GM12864 (cell line): ENCODE data around the gene FARSB.

Experiments
- DNase-seq: peaks from one replicate; pipeline ENCODE4 v3.0.0-alpha.2; 2011; ENCODE audit warnings: low read depth
- H3K4me3 ChIP-seq: 2 replicates; pipeline ENCODE4 v1.5.1; 2011; ENCODE audit warnings: mild to moderate bottlenecking, low read depth, low read length, control low read depth
- CTCF ChIP-seq: IDR thresholded peaks from 2 replicates; pipeline ENCODE4 v1.5.1; 2011; ENCODE audit warnings: low read depth, mild to moderate bottlenecking, moderate library complexity, low read length, control low read depth, inconsistent platforms; ENCODE audit errors: missing control alignments

Gene FARSB

GRCh38 chr2:222646008-222646407, 9.9 kb downstream of the FARSB start:
- TF ChIP-seq CTCF, result no peak
- no peak for DNase-seq
- no peak overlapping the region for H3K4me3 ChIP-seq

GRCh38 chr2:222643134-222643533, 12.8 kb downstream of the FARSB start:
- TF ChIP-seq CTCF, result no peak
- H3K4me3 ChIP-seq, result no peak overlapping the region
- no peak for DNase-seq

DNA sequence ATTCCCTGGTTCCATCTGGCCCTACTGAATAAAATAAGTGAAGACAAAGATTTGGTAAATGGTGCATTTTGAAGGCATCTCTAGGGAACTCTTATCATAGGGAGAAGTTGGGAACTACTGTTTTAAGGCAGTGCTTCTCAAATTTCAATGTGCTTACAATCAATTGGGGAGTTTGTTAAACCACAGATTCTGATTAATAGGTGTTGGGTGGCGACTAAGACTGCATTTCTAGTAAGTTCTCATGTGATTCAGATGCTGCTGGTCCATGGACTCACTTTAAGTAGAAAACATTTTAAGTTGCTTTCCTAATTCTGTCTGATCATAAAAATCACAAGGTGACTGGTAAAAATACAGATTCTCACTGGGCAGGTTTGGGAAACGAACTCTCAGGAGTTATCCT, 14.6 kb downstream of the FARSB start:
- TF ChIP-seq CTCF, result no peak
- DNase-seq, result no peak
- H3K4me3 ChIP-seq, result no peak overlapping the region

DNA sequence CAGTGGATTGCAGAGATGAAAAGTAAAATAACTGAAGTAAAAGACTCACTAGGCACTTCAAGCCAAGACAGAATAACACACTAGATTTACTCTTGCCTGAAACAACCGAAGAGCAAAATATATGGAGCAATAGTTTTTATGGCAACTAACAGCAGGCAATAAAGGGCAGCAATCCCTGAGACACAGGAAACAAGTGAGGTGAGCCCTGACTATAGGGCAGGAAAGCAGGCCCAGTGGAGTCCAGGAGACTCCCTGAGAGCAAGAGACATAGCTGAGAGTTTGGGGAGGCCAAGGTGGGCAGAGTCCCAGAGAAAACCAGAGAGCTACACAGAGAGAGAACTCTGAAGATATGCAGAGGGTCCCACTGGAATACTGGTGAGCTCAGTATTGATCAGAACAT, 18.8 kb downstream of the FARSB start:
- no peak for DNase-seq
- no peak overlapping the region for H3K4me3 ChIP-seq
- no peak for TF ChIP-seq CTCF

GRCh38 chr2:222635295-222635694, 20.6 kb downstream of the FARSB start:
- H3K4me3 ChIP-seq, result no peak overlapping the region
- TF ChIP-seq CTCF, result no peak

GRCh38 chr2:222627764-222628163, 28.1 kb downstream of the FARSB start:
- no peak overlapping the region for H3K4me3 ChIP-seq
- no peak for DNase-seq
- no peak for TF ChIP-seq CTCF

More at GRCh38 chr2:222635295-222635694, 20.6 kb downstream of the FARSB start:
- DNase-seq, result no peak

DNA sequence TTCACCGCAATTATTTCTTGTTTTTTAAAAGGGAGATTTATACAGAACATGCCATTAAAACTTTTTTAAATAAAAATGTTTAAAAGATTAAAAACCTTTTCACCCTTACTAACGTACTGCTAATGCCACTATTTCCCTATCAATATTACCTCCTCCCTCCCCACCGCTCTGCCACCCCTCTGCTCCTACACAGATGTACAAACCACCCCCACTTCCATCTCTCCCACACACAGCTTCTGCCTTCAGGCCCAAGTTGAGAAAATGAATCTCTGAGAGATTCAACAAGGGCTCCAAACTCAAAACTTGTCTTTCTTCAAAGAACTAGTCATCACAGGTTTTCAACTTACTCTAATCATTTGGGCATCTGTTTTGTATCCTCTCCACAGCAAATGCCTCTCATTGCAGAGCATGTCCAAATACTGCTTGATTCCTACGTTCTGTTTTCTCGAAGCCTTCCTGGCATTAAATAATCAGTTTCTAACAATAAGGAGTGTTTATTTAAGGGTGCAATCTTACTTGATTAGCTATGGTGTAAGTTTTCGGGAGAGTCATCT, 32.1 kb downstream of the FARSB start:
- TF ChIP-seq CTCF, result no peak
- DNase-seq, result no peak
- H3K4me3 ChIP-seq, result no peak overlapping the region
